Keratinocyte (primary cell): Measurements from ENCODE around the gene QSOX2. TPM values are rescaled to one million over a fixed set of nuclear protein-coding genes. Genes with fewer than 3 reads are reported as not detected.

ENCODE experiments used
- DNase-seq: peaks from one replicate; pipeline ENCODE4 v3.0.0-alpha.2; 2011; ENCODE audit warnings: low read depth, missing footprints, low spot score
- FAIRE-seq: peaks from 2 replicates; lab custom pipeline; 2011; peaks lifted over from hg19 to GRCh38; lab: Jason Lieb, UNC
- H2AFZ ChIP-seq: 2 replicates; pipeline ENCODE4 v1.6.0; 2012; ENCODE audit warnings: low read length, control low read depth, inconsistent platforms; ENCODE audit not compliant: control insufficient read depth
- H3K27ac ChIP-seq: 2 replicates; pipeline ENCODE4 v1.5.1; 2011; ENCODE audit warnings: low read length; ENCODE audit not compliant: control insufficient read depth, insufficient read depth
- H3K27me3 ChIP-seq: 3 replicates; pipeline ENCODE4 v1.6.0; 2011; ENCODE audit warnings: low read length; ENCODE audit not compliant: control insufficient read depth, insufficient read depth; ENCODE audit errors: extremely low read depth
- H3K36me3 ChIP-seq, 2 experiments: 2 replicates in 1 of 2; 3 replicates in 1 of 2; pipeline ENCODE4 v1.5.1; 2011; ENCODE audit warnings: low read length in 2 of 2, mild to moderate bottlenecking in 1 of 2; ENCODE audit not compliant: control insufficient read depth in 2 of 2, insufficient read depth in 2 of 2; ENCODE audit errors: extremely low read depth in 1 of 2
- H3K4me1 ChIP-seq: 3 replicates; pipeline ENCODE4 v1.5.1; 2011; ENCODE audit warnings: low read length; ENCODE audit not compliant: control insufficient read depth, insufficient read depth; ENCODE audit errors: extremely low read depth
- H3K4me2 ChIP-seq: 3 replicates; pipeline ENCODE4 v1.6.0; 2011; ENCODE audit warnings: low read depth, low read length; ENCODE audit not compliant: control insufficient read depth, insufficient read depth; ENCODE audit errors: extremely low read depth
- H3K4me3 ChIP-seq, 3 experiments: fragments of 200-600 bp in 1 of 3; sonication (generic) in 1 of 3; 2 replicates in 2 of 3; 3 replicates in 1 of 3; pipeline ENCODE4 v1.5.1; 2011 to 2016; ENCODE audit warnings: low read length in 3 of 3, mild to moderate bottlenecking in 3 of 3, control low read depth in 2 of 3, inconsistent platforms in 1 of 3, low read depth in 1 of 3, mixed read lengths in 1 of 3, mixed run types in 1 of 3, moderate library complexity in 1 of 3; ENCODE audit not compliant: control insufficient read depth in 2 of 3, insufficient read depth in 2 of 3; ENCODE audit errors: extremely low read depth in 1 of 3
- H3K79me2 ChIP-seq: 2 replicates; pipeline ENCODE4 v1.6.0; 2012; ENCODE audit warnings: low read length; ENCODE audit not compliant: control insufficient read depth, insufficient read depth
- H3K9ac ChIP-seq: 3 replicates; pipeline ENCODE4 v1.6.0; 2011; ENCODE audit warnings: low read length; ENCODE audit not compliant: control insufficient read depth, insufficient read depth; ENCODE audit errors: extremely low read depth
- H3K9me1 ChIP-seq: 3 replicates; pipeline ENCODE4 v1.6.0; 2011; ENCODE audit warnings: low read length; ENCODE audit not compliant: control insufficient read depth, insufficient read depth; ENCODE audit errors: extremely low read depth
- H3K9me3 ChIP-seq: 2 replicates; pipeline ENCODE4 v1.5.1; 2012; ENCODE audit warnings: low read depth, low read length; ENCODE audit not compliant: control insufficient read depth
- H4K20me1 ChIP-seq: 3 replicates; pipeline ENCODE4 v1.6.0; 2011; ENCODE audit warnings: low read length; ENCODE audit not compliant: control insufficient read depth, insufficient read depth; ENCODE audit errors: extremely low read depth
- EZH2 ChIP-seq: IDR thresholded peaks from one replicate; pipeline ENCODE4 v1.6.1; 2012; ENCODE audit warnings: inconsistent platforms, mild to moderate bottlenecking, low read length, moderate library complexity
- dilution Hi-C: fragments of 300-500 bp; cut with MboI; formaldehyde crosslinking; loops from one replicate; pipeline ENCODE4 v1.7.0; 2020; ENCODE audit warnings: low sequenced_read_pairs; ENCODE audit not compliant: extremely low pct_ligation_motif_present
- polyA plus RNA-seq, 5 experiments: library from polyadenylated mRNA; depleted of rRNA in 3 of 5; stranded (reverse) in 3 of 5; stranded (forward) in 1 of 5; unstranded in 1 of 5; fragments of >200 nt; gene quantifications; 1 replicate in 1 of 5; 2 replicates in 3 of 5; 3 replicates in 1 of 5; pipeline versions ENCODE4 v1.2.1 to v1.2.3, GENCODE V29; 2011 to 2012; ENCODE audit warnings: missing spikeins in 2 of 5, low read depth in 1 of 5, low replicate concordance in 1 of 5
- TF ChIP-seq, protein P1 (sequence below), 3 experiments: IDR thresholded peaks in 1 of 3; conservative IDR thresholded peaks in 1 of 3; optimal IDR thresholded peaks in 1 of 3; 2 replicates in 2 of 3; 3 replicates in 1 of 3; pipeline versions ENCODE3 to v1.5.1; 2011; ENCODE audit warnings: low read length in 3 of 3, mild to moderate bottlenecking in 3 of 3, moderate library complexity in 2 of 3, control low read depth in 1 of 3, inconsistent platforms in 1 of 3; ENCODE audit not compliant: insufficient read depth in 2 of 3; ENCODE audit errors: extremely low read depth in 1 of 3

Gene QSOX2
- polyA plus RNA-seq, 1 donor (not counting 4 experiments of a cell fraction or from before 2014, with no cell fraction given), result 11.9 TPM

DNA sequence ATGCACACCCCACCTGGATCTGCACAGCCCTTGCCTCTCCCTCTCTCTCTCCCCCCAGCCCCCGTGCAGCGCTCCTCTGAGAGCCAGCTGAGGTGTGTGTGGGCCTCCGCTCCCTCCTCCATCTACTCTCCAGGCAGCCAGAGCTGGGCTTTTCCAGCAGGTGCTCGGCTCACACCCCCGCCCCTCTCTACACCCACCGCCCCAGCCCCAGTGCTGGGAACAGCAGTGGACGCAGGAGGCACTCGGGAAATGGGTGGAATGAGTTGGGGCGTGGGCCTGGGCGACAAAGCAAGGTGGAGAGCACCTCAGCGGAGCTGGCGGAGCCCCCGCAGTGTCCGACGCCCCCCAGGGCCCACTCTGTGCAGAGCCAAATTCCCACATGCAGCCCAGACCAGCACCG, 27.3 kb downstream of the QSOX2 start:
- no peaks in the 10 kb centered on the region for H3K79me2 ChIP-seq
- H3K9me3 ChIP-seq, result no peaks in the 10 kb centered on the region
- no peak overlapping the region for H3K4me2 ChIP-seq
- dilution Hi-C loops, result no loop called here
- no peak overlapping the region for H3K27ac ChIP-seq
- no peak overlapping the region for H3K4me3 ChIP-seq
- H3K27me3 ChIP-seq, result no peaks in the 10 kb centered on the region
- FAIRE-seq (no peak), DNase-seq (no peak)
- peaks cover 41% of the 10 kb centered on the region for H4K20me1 ChIP-seq
- no peak for TF ChIP-seq EZH2
- TF ChIP-seq, protein P1, sequence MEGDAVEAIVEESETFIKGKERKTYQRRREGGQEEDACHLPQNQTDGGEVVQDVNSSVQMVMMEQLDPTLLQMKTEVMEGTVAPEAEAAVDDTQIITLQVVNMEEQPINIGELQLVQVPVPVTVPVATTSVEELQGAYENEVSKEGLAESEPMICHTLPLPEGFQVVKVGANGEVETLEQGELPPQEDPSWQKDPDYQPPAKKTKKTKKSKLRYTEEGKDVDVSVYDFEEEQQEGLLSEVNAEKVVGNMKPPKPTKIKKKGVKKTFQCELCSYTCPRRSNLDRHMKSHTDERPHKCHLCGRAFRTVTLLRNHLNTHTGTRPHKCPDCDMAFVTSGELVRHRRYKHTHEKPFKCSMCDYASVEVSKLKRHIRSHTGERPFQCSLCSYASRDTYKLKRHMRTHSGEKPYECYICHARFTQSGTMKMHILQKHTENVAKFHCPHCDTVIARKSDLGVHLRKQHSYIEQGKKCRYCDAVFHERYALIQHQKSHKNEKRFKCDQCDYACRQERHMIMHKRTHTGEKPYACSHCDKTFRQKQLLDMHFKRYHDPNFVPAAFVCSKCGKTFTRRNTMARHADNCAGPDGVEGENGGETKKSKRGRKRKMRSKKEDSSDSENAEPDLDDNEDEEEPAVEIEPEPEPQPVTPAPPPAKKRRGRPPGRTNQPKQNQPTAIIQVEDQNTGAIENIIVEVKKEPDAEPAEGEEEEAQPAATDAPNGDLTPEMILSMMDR (optimal IDR thresholded peaks at IDR 0.05 in 1 of 3, IDR thresholded peaks at IDR 0.05 in 1 of 3, conservative IDR thresholded peaks at IDR 0.05 in 1 of 3; ENCODE audit: extremely low read depth in 1 of 3, insufficient read depth in 2 of 3, low read length in 3 of 3), result no peak
- H3K9ac ChIP-seq, result no peak overlapping the region
- H3K9me1 ChIP-seq, result peaks cover 9% of the 10 kb centered on the region
- no peak overlapping the region for H2AFZ ChIP-seq
- peaks cover 24% of the 10 kb centered on the region for H3K4me1 ChIP-seq
- peaks cover 19% of the 10 kb centered on the region in 2 experiments for H3K36me3 ChIP-seq

DNA sequence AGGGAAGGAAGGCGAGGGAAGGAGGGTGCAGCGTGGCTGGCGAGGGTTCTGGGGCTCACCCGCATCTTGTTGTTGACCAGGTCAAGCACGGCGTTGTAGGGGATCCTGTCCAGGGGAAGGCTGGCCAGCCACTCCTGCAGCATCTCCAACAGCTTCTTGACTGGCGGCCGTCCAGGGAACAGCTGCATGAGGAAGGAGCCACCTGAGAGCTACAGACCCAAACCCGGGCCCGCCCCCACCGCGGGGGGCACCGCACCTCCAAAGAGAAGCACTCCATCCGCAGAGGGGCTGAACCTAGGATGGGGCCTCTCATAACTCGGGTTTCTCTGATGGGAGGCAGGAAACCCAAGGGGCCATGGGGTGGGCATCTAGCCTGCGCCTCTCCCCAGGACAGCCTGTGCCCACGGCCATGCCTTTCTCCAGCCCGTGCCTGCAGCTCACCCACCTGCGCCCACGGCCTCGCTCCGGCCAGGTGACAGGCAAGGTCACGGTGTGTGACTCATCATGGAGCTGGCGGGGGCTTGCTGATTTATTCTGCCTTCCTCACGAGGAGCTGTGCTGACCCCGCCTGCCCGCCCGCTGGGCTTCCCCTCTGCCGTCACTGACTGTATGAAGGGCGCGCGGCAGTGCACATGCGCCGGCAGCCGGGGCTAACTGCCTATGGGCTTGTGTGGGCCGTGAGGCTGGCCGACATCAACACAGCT, 28.9 kb downstream of the QSOX2 start:
- Histone ChIP-seq H4K20me1 (peaks cover 33% of the 10 kb centered on the region), H3K9ac (no peak overlapping the region), H2AFZ (no peak overlapping the region), H3K27ac (no peak overlapping the region), H3K9me3 (no peaks in the 10 kb centered on the region), H3K4me1 (peaks cover 24% of the 10 kb centered on the region), H3K36me3 (peaks cover 16 to 17% of the 10 kb centered on the region in 2 experiments), H3K4me3 (no peak overlapping the region), H3K27me3 (no peaks in the 10 kb centered on the region), H3K9me1 (peaks cover 9% of the 10 kb centered on the region), H3K4me2 (no peak overlapping the region), H3K79me2 (no peaks in the 10 kb centered on the region)
- no peak for FAIRE-seq
- no peak for TF ChIP-seq EZH2
- TF ChIP-seq, protein P1 (optimal IDR thresholded peaks at IDR 0.05 in 1 of 3, IDR thresholded peaks at IDR 0.05 in 1 of 3, conservative IDR thresholded peaks at IDR 0.05 in 1 of 3; ENCODE audit: extremely low read depth in 1 of 3, insufficient read depth in 2 of 3, low read length in 3 of 3), result no peak
- no peak for DNase-seq
- dilution Hi-C loops, result no loop called here
